ENCODE measurements around the gene ZNF496.

ZNF496 gene

DNA sequence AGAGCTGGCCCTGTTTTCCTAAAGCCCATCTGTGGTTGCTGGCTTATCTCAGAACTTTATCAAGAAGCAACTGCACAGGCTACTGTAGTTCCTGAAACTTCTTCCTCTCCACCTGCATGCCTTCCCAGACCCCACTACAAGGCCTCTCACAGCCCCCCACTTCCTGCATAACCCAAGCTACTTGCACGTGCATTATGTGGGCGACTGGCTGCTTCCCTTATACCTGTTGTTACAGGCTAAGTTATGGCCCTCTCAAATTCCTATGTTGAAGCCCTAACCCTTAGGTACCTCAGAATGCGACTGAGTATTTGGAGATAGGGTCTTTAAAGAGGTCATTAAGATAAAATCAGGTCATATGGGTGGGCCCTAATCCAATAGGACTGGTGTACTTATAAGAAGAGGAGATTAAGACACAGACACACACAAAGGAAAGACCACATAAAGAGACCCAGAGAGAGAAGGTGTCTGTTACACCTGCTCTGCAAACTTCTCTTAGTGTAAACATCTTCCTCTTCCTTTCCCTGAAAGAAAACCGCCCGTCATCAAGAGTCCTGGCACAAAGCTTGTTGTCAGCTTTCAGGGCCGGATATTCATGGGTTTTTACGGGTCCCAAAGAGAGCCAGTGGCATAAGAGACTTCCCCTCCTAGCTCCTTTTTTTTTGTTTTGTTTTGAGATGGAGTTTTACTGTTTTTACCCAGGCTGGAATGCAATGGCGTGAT lies 5.1 kb downstream of the ZNF496 start:
- no peak for DNase-seq (ENCODE audit: low spot score)

DNA sequence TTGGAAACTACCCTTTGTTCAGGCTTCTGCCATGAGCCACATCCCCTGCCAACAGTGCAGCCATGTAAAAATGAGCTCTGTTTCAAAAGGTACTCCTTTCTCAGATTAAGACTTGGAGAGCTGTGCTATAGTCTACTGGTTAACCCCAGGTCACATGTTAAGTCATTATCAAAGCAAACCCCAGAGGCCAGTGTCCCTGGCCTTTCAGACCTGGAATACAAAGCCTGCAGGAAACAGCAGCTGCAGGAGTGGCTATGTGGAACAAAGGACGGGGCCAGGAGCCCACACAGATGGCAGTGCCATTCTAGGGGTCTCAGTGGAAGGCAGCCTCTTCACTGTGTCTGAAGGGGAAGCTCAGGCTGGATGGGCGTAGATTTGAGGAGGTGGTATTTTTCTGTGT lies 6.7 kb downstream of the ZNF496 start:
- no peak for DNase-seq (ENCODE audit: low spot score)

DNA sequence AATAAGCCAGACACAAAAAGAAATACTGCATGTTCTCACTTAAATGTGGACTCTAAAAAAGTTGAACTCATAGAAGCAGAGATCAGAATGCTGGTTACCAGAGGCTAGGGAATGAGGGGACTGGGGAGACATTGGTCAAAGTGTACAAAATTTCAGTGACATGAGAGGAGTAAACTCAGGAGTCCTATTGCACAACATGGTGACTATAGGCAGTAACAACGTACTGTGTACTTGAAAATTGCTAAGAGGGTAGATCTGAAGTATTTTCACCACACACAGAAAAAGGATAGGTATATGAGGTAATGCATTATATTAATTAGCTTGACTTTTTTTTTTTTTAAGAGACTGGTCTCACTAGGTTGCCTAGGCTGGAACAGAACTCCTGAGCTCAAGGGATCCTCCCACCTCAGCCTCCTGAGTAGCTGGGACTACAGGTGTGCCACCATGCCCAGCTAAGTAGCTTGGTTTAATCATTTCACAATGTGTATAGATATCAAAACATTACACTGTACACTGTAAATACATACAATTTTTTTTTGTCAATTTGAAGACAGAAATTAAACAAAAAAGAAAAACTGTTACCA lies 7.4 kb downstream of the ZNF496 start:
- no peak for DNase-seq (ENCODE audit: low spot score)

DNA sequence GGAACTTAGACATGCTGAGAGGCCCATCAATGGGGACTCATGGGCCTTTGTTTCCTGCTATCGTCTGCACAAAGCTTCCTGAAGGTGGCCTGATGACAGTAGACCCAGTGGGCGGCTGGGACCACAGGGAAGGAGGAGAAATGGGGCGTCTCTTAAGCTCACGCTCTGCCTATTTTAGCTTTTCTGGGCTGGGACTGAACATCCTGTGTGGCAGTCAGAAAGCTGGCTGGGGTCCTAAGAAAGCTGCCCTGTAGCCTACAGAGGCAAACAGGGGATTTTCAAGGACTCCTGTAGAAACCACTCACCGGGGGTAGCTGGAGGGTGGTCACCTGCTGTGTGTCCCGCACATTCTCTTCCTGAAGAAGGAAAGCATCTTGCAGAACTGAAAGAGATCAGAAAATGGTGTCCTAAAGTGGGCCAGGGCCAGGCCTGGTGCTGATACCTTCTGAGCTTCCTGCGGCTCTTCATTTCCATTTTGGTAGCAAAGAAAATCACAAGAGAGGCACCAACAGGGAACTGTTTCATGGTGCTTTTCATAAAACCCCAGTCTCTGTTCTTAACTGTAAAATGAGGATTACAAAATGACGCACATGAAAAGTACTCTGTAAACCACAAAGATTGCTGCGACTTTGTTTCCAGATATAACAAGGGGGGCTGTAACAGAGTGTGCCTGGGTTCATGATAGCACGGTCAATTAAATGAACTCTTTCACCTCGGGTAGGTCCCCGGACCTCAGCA lies 8.6 kb downstream of the ZNF496 start:
- no peak for DNase-seq (ENCODE audit: low spot score)

GRCh38 chr1:247322442-247322841 lies 9.2 kb downstream of the ZNF496 start:
- no peak for DNase-seq (ENCODE audit: low spot score)

GRCh38 chr1:247317702-247318101 lies 14.0 kb downstream of the ZNF496 start:
- DNase-seq (ENCODE audit: low spot score), result no peak

DNA sequence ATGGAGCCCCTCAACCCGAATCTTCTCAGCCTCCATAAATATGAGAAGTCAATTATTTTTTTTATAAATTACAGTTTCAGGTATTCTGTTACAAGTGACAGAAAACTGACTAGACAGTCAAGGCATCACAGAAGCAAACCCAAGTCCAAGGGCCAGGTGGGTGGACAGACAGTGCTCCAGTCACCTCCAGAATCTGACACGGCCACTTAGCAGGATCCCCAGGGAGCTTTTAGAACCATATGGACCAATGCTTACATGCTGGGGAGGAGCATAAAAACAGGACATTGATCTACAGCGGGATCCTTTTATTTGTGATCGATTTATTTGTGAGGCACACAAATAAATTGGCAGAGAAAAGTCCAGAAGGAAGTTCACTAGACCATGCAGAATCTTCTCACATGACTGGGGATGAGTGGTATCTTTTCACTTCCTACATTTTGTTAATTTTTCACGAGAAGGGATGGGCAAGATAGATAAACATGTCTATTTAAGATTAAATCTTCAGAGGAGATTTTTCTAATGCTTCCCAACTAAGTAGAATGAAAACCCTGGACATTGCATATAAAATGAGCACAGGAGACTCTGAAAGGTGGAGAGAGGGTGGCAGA lies 15.0 kb downstream of the ZNF496 start:
- no peak for DNase-seq (ENCODE audit: low spot score)

GRCh38 chr1:247304031-247304430 lies 27.6 kb downstream of the ZNF496 start:
- no peak for DNase-seq (ENCODE audit: low spot score)

GRCh38 chr1:247303216-247303615 lies 28.5 kb downstream of the ZNF496 start:
- DNase-seq (ENCODE audit: low spot score), result no peak

GRCh38 chr1:247301176-247301540 lies 30.5 kb downstream of the ZNF496 start:
- no peak for DNase-seq (ENCODE audit: low spot score)

DNA sequence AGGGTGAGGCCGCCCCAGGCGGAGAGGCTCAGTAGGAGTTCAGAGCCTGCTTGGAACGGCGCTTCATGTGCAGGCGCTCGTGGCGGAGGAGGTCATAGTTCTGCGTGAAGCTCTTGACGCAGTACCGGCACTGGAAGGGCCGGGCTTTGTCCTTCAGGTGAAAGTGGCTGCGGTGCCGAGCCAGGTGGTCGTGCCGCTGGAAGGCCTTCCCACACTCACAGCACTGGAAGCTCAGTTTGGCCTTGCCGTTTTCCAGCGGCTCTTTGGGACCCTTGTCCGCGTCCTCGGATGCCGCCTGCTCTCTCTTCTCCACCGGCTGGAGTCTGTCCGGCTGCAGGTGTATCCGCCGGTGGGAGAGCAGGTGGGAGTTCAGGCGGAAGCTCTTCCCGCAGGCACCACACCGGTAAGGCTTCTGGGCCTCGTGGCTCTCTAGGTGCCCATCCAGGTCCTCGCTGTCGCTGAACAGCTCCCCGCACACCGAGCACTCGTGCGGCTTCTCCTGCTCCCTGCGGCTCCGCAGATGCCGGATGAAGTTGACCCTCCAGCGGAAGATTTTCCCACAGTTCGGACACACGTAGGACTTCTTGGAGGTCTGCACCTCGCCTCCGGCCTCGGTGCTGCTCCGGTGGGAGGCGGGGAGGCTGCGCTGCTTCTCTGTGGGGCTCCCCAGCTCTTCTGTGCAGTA lies 31.0 kb downstream of the ZNF496 start:
- no peak for DNase-seq (ENCODE audit: low spot score)

GRCh38 chr1:247299723-247300381 lies 31.8 kb downstream of the ZNF496 start:
- DNase-seq (ENCODE audit: low spot score), result no peak

GRCh38 chr1:247298701-247299100 lies 33.0 kb downstream of the ZNF496 start:
- DNase-seq (ENCODE audit: low spot score), result no peak

- DNase-seq (ENCODE audit: low spot score), result no peak
Observed at GRCh38 chr1:247298124-247298481, 33.6 kb downstream of the ZNF496 start.

- DNase-seq (ENCODE audit: low spot score), result no peak
Observed at GRCh38 chr1:247297263-247298123, 34.2 kb downstream of the ZNF496 start.

DNA sequence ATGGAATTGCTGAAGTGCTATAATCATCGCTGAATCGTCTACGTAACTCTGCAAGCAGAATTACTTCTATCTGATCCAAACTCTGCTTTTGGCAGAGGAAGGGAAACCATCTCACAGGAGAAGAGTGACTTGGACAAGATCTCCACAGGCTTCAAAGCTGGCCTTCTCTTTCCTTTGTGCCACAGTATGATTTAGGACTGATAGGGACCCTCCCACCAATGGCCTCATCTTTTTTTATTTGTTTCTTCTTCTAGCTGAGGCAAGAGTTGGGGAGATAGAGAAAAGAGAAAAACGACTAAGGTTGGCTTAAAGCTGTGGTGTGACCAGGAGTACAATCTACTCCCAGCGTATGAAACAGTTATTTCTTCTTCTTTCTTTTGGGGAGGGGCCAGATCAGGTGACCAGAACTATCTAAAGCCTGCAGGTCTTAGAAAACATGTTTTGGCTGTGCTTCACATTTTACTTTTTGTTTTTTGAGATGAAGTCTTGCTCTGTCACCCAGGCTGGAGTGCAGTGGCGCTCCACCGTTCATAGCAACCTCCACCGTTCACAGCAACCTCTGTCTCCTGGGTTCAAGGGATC lies 35.0 kb downstream of the ZNF496 start:
- no peak for DNase-seq (ENCODE audit: low spot score)

GRCh38 chr1:247295746-247296145 lies 35.9 kb downstream of the ZNF496 start:
- no peak for DNase-seq (ENCODE audit: low spot score)

- peak; percentile 43 for DNase-seq (ENCODE audit: low spot score)
Observed at GRCh38 chr1:247295274-247295684, 36.4 kb downstream of the ZNF496 start.

DNA sequence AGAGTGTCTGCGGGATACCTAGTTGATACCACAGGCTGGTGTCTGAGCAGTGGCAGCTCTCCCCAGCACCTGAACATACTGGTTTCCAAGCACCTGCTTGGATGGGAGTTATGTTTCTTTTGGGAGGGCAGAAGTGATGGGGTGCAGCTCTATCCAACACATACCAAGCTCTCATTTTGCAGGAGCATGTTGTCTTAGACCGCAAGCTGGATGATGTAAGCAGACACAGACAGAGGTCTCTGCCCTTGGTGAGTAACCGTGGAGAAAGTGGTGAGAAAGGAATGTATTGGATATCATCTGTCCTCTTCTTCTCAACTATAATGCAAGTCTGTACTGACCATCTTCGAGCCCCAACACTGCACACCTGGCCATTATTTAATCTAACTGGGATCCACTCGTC lies 37.4 kb downstream of the ZNF496 start:
- peak; percentile 87 for DNase-seq (ENCODE audit: low spot score)

GRCh38 chr1:247293047-247293446 lies 38.6 kb downstream of the ZNF496 start:
- DNase-seq (ENCODE audit: low spot score), result peak; percentile 69

All from GM03348 (cell line).